LHCN-M2 (cell line): ENCODE results near the gene CHD5. TPM values are rescaled to one million over a fixed set of nuclear protein-coding genes. Genes with fewer than 3 reads are reported as not detected.
A peak's percentile ranks its signal among the peaks of the same experiment; 100 is the strongest.
"Not testable (repeated sequence)": the region's sequence is repeated elsewhere in the genome, so short reads cannot be mapped to it uniquely, and the experiment has no call there.

Experiments used
- DNase-seq: peaks from one replicate; pipeline ENCODE4 v3.0.0-alpha.2; 2012; ENCODE audit warnings: low read depth
- polyA plus RNA-seq: library from polyadenylated mRNA; unstranded; fragments of >200 nt; gene quantifications from one replicate; pipeline ENCODE4 v1.2.1, GENCODE V29; 2012; ENCODE audit warnings: missing spikeins
- total RNA-seq: library from RNA; depleted of rRNA; stranded (reverse); fragments of >200 nt; gene quantifications from 2 replicates; pipeline ENCODE4 v1.2.3, GENCODE V29; 2014; rRNA removed

Gene CHD5
- total RNA-seq, result 0.06 TPM in 1 of 2 replicates, not detected in the other
- polyA plus RNA-seq, result not detected

GRCh38 chr1:6180268-6180706, at the start of gene CHD5:
Gene CHD5, minus strand, starts transcription at chr1:6180321. Its CDS starts 298 bp downstream, at chr1:6180023.
- no peak for DNase-seq

- DNase-seq, result no peak
Observed at GRCh38 chr1:6225651-6226050, 45.5 kb upstream of the CHD5 start.

GRCh38 chr1:6224718-6225117, 44.6 kb upstream of the CHD5 start:
- no peak for DNase-seq

GRCh38 chr1:6223617-6224016, 43.5 kb upstream of the CHD5 start:
- DNase-seq, result no peak

- peak; percentile 79 for DNase-seq
Observed at GRCh38 chr1:6222636-6223035, 42.5 kb upstream of the CHD5 start.

GRCh38 chr1:6221210-6221784, 41.2 kb upstream of the CHD5 start:
- no peak for DNase-seq

- no peak for DNase-seq
Observed at GRCh38 chr1:6220236-6220635, 40.1 kb upstream of the CHD5 start.

- not testable (repeated sequence) for DNase-seq
Observed at GRCh38 chr1:6219641-6220040, 39.5 kb upstream of the CHD5 start.

- DNase-seq, result no peak
Observed at GRCh38 chr1:6218375-6219164, 38.4 kb upstream of the CHD5 start.

GRCh38 chr1:6212193-6212959, 32.3 kb upstream of the CHD5 start:
- no peak for DNase-seq

GRCh38 chr1:6211731-6212130, 31.6 kb upstream of the CHD5 start:
- DNase-seq, result no peak

- no peak for DNase-seq
Observed at GRCh38 chr1:6210591-6211355, 30.7 kb upstream of the CHD5 start.

GRCh38 chr1:6209661-6210580, 29.8 kb upstream of the CHD5 start:
- no peak for DNase-seq

- peak; percentile 45 for DNase-seq
Observed at GRCh38 chr1:6208723-6209660, 28.9 kb upstream of the CHD5 start.

GRCh38 chr1:6207921-6208320, 27.8 kb upstream of the CHD5 start:
- DNase-seq, result no peak

GRCh38 chr1:6207075-6207885, 27.2 kb upstream of the CHD5 start:
- no peak for DNase-seq

- no peak for DNase-seq
Observed at GRCh38 chr1:6206520-6206855, 26.4 kb upstream of the CHD5 start.

- no peak for DNase-seq
Observed at GRCh38 chr1:6205849-6206519, 25.9 kb upstream of the CHD5 start, which contains the start of gene RNF207. Gene RNF207, plus strand, starts transcription at chr1:6206119. Its CDS starts 417 bp downstream, at chr1:6206536.
